Purkinje cell (primary cell): Measurements from ENCODE around the gene PLOD2. TPM values are rescaled to one million over a fixed set of nuclear protein-coding genes. Genes with fewer than 3 reads are reported as not detected.

ENCODE experiments used
- polyA plus RNA-seq: library from polyadenylated mRNA; unstranded; fragments of >200 nt; fragmentation: Nextera tagmentation; gene quantifications from 2 replicates; pipeline ENCODE4 v1.2.1, GENCODE V29; 2014

The PLOD2 gene
- polyA plus RNA-seq = 3.5 and 7.4 TPM in 2 replicates

GRCh38 chr3:146160964-146161662 is at the start of gene PLOD2:
Gene PLOD2 (minus strand): TSS chr3:146161184. CDS start chr3:146160989, 195 bp downstream.

Other genes with a start within 250 kb of the PLOD2 start
- 15.6 and 15.9 TPM in 2 replicates for gene PLSCR4, start 89.9 kb upstream of the PLOD2 start, polyA plus RNA-seq